Aorta (tissue), 5 donors: ENCODE measurements around the gene MBNL1. TPM values are rescaled to one million over a fixed set of nuclear protein-coding genes. Genes with fewer than 3 reads are reported as not detected.
A peak's percentile ranks its signal among the peaks of the same experiment; 100 is the strongest.

ENCODE experiments used
- ATAC-seq: fragments of 200-7000 bp; cut with Tn5 transposase; one replicate; pipeline ENCODE4 v1.9.1; 2022; ENCODE audit warnings: moderate library complexity; ENCODE audit not compliant: low FRiP score
- DNase-seq, 2 donors: peaks; one replicate each; pipeline ENCODE4 v3.0.0-alpha.2; 2020
- H3K27ac ChIP-seq, 2 donors: one replicate each; pipeline ENCODE4 v1.5.1; 2013; ENCODE audit warnings: low read length in 2 of 2, mild to moderate bottlenecking in 2 of 2, moderate library complexity in 2 of 2, control low read depth in 1 of 2, inconsistent platforms in 1 of 2, low read depth in 1 of 2
- H3K27me3 ChIP-seq, 2 donors: one replicate each; pipeline ENCODE4 v1.6.1; 2013; ENCODE audit warnings: control low read depth in 1 of 2, low read length in 1 of 2, mild to moderate bottlenecking in 1 of 2, moderate library complexity in 1 of 2; ENCODE audit not compliant: insufficient read depth in 2 of 2, control insufficient read depth in 1 of 2
- H3K36me3 ChIP-seq, 2 donors: one replicate each; pipeline ENCODE4 v1.6.1; 2013; ENCODE audit warnings: control low read depth in 1 of 2, low read length in 1 of 2, mild to moderate bottlenecking in 1 of 2; ENCODE audit not compliant: insufficient read depth in 2 of 2, control insufficient read depth in 1 of 2
- H3K4me1 ChIP-seq, 2 donors: one replicate each; pipeline ENCODE4 v1.6.1; 2013; ENCODE audit warnings: low read length in 2 of 2, control low read depth in 1 of 2, mild to moderate bottlenecking in 1 of 2, moderate library complexity in 1 of 2; ENCODE audit not compliant: insufficient read depth in 2 of 2, control insufficient read depth in 1 of 2
- H3K4me3 ChIP-seq, 2 donors: one replicate each; pipeline ENCODE4 v1.5.1; 2013; ENCODE audit warnings: low read length in 2 of 2, control low read depth in 1 of 2, mild to moderate bottlenecking in 1 of 2
- H3K9me3 ChIP-seq: one replicate; pipeline ENCODE4 v1.6.1; 2013; ENCODE audit warnings: mild to moderate bottlenecking, low read length; ENCODE audit not compliant: control insufficient read depth
- WGBS, 2 donors: extraction: QIAGEN DNeasy Blood & Tissue Kit; methylation state at CpG; one replicate each; pipeline ENCODE4 v1.1.7; 2013; 5-methylcytosine and 5-hydroxymethylcytosine counted together
- intact Hi-C, 2 donors: fragments of 100-400 bp; cut with DNase I; formaldehyde crosslinking; loops; one replicate each; pipeline versions ENCODE4 v1.14.2 to v1.15.0; 2022
- polyA plus RNA-seq, 2 donors: library from polyadenylated mRNA; stranded (reverse); fragments of 200-250 nt; gene quantifications; one replicate each; pipeline ENCODE4 v1.2.3, GENCODE V29; 2013
- total RNA-seq, 2 donors: library from RNA; stranded (reverse); fragmentation: NEBNext Ultra II Directional; extraction: Animal tissue kit (Norgen Biotek cat#: 25700); gene quantifications; one replicate each; pipeline ENCODE4 v1.2.1, GENCODE V29; 2021
- donor health status: healthy with polysubstance abuse.
- donor health status: Bipolar disorder and iron deficiency.
- donor health status: DM: no; HTN: no; CAD: no.
- donor health status: DM: no; HTN: no; CAD: no.
- donor health status: DM: yes; HTN: yes; CAD: no.

Gene MBNL1
- total and polyA plus RNA-seq, 4 donors, result 141 to 689 (median 334) TPM

DNA sequence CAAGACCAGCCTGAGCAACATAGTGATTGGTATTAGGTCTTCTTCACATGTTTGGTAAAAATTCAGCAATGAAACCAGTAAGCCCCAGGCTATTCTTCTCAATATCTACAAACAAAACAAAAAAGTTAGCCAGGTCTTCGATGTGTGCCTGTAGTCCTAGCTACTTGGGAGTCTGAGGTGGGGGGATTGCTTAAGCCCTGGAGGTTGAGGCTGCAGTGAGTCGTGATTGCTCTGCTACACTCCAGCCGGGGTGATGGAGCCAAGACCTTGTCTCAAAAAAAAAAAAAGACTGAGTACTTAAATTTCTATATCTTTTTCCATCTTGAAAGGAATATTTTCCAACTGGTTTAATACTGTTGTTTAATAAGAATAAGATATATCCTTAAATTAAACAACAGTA, 106.8 kb downstream of the MBNL1 start:
- ATAC-seq (no peak), DNase-seq (no peak)
- H3K27me3 ChIP-seq, result no peaks in the 10 kb centered on the region
- 36 to 40% methylated on average over 3 of the region's 3 CpGs for WGBS, 2 donors
- H3K4me1 ChIP-seq, result peaks cover 4 to 9% of the 10 kb centered on the region in 2 donors
- intact Hi-C loops, result no loop called here
- no peak overlapping the region for H3K27ac ChIP-seq
- H3K9me3 ChIP-seq, result no peaks in the 10 kb centered on the region
- no peak overlapping the region for H3K4me3 ChIP-seq
- H3K36me3 ChIP-seq, result no peaks in the 10 kb centered on the region

DNA sequence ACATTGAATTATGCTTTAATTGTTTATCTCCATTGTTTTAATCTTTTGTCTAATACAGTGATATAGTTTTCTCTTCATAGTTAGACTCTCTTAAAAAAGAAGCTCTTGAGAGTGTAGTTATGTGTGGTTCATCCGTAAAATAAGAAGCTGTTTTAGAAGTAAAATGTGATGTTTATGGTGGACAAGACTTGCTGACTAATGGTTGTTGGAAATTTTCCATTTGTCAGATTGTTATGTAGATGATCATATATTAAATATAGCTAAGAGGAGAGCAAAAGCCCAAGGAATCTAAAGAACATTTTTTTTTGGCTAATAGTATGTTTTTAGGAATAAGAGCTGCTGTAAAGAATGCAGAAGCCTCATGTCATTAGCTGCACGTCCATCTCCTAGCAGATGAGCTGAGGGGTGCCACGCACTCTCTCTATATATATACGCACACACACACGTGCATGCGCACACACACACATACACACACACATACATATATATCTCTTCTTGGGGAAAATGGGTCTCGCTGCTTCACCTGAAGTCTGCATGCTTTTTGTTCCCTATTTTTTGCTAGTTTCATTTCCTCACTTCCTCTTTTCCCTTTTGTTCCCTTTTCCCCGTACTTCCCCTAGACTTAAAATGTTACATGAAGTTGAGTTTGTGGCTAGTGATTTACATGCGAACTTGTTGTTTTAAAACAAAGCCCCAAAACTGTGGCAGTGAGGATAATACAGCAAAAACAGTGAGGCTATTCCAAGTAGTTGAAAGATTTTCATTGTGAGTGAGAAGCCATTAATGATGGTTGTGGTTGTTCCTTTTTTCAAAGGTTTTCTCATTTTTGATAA, 107.8 kb downstream of the MBNL1 start:
- 46 to 49% methylated on average over 9 of the region's 9 CpGs for WGBS, 2 donors
- intact Hi-C loops, result no loop called here
- Histone ChIP-seq H3K4me1 (peaks cover 4 to 9% of the 10 kb centered on the region in 2 donors), H3K27ac (peak overlapping the region in 1 of 2 donors; percentile 32), H3K9me3 (no peaks in the 10 kb centered on the region), H3K4me3 (no peak overlapping the region), H3K27me3 (no peaks in the 10 kb centered on the region), H3K36me3 (no peaks in the 10 kb centered on the region)
- DNase-seq, result peak in 1 of 2 donors; percentile 47
- peak; percentile 55 for ATAC-seq

DNA sequence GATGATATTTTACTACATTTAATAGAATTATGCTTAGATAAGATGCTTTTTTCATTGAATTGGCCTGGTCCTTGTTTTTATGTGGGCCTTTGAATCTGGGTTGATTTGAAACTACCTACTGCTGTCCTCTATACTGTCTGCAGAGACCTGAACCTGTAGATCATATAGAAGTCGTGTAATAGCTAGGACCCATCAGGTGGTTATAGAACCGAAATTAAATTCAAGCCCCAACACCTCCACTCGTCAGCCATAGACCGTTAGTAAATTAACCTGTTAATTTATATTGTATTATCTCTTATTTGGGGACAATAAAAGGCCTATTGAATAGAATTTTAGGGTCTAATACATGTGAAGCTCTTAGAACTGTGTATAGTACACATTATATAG, 108.4 kb downstream of the MBNL1 start:
- WGBS, 2 donors, result 84 to 85% methylated on average over 4 of the region's 4 CpGs
- Histone ChIP-seq H3K27me3 (no peaks in the 10 kb centered on the region), H3K27ac (no peak overlapping the region), H3K9me3 (no peaks in the 10 kb centered on the region), H3K36me3 (no peaks in the 10 kb centered on the region), H3K4me1 (peaks cover 4 to 9% of the 10 kb centered on the region in 2 donors), H3K4me3 (no peak overlapping the region)
- ATAC-seq (no peak), DNase-seq (no peak)
- intact Hi-C loops, result no loop called here

DNA sequence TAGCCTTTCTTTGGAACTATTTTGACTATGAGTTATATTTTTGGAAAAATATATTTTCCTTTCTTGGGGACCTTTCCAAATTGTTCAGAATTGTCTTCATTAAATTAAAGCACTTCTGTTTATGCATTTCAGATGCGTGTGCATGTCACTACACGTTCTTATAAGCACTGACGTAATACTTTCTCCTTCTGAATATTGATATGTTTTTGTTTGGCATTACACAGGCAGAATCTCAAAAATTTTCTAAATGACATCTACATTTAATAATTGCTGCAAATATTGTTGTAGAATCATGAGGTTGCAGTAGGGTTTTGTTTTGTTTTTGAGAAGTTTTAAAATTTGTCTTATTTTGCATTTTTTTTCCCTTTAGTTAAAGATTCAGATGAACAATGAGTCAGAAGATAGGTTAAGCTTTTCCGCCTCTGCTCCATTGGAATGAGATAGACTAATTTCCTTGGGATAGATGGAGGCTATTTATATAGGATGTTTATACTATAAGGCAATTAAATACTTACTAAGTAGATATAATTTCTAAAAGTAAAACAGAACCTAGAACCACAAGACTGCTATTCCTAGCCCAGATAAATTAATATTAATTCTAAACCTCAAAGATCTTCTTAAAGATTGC, 110.8 kb downstream of the MBNL1 start:
- Histone ChIP-seq H3K9me3 (no peaks in the 10 kb centered on the region), H3K4me1 (peaks cover 4 to 10% of the 10 kb centered on the region in 2 donors), H3K27ac (no peak overlapping the region), H3K27me3 (no peaks in the 10 kb centered on the region), H3K4me3 (no peak overlapping the region), H3K36me3 (no peaks in the 10 kb centered on the region)
- intact Hi-C loops, result loop anchor here in 1 of 2 donors (10.0 kb wide), 1 partner anchor 45 kb away; no protein-coding TSS in a partner anchor
- 47 to 55% methylated on average over 4 of the region's 4 CpGs for WGBS, 2 donors
- ATAC-seq (no peak), DNase-seq (no peak)

DNA sequence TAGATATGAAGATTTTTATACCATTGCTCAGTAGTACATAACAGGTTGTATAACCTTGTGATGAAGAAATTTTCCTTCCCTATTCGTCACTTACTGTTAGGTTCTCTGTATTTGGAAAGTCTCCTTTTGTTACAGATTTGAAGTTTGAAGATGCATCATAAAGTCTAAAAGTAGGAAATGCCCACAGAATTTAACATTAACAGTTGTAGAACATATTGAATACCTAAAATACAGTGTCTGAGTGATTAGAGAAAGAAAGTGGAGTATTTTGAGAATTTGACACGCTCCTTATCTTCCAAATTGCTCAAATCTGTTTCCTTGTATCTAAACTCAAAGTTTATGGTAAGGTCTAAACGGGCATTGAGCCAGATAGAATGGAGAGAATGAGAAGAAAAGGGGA, 111.3 kb downstream of the MBNL1 start:
- Histone ChIP-seq H3K27ac (peak overlapping the region in 1 of 2 donors; percentile 57), H3K4me3 (peak overlapping the region in 1 of 2 donors; percentile 18), H3K9me3 (no peaks in the 10 kb centered on the region), H3K27me3 (no peaks in the 10 kb centered on the region), H3K36me3 (no peaks in the 10 kb centered on the region), H3K4me1 (peaks cover 2 to 10% of the 10 kb centered on the region in 2 donors)
- DNase-seq (no peak), ATAC-seq (no peak)
- WGBS, 2 donors, result 26 to 30% methylated on average over 3 of the region's 3 CpGs
- intact Hi-C loops, result loop anchor here in 1 of 2 donors (10.0 kb wide), 1 partner anchor 45 kb away; no protein-coding TSS in a partner anchor

DNA sequence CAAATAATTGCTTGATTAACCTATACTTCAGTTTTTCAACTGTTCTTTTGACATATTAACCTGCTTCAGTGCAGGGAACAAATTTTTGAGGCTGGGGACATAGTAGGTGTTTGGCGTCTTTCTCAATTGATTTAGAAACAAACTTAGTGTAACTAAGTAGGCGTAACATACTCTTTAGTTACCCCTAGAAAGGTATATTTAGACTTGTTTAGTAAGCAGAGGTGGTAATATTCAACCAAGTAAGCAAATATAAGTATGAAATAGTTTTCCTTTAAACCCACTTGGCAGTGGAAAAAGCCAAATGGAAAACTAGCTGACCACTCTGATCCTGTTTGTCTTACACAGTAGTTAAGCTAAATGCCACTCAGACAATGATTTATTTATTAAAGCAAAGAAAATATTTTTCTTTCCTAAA, 113.2 kb downstream of the MBNL1 start:
- Histone ChIP-seq H3K4me1 (peaks cover 2 to 10% of the 10 kb centered on the region in 2 donors), H3K27ac (no peak overlapping the region), H3K36me3 (no peaks in the 10 kb centered on the region), H3K9me3 (no peaks in the 10 kb centered on the region), H3K27me3 (no peaks in the 10 kb centered on the region), H3K4me3 (peak overlapping the region in 1 of 2 donors; percentile 72)
- ATAC-seq (no peak), DNase-seq (no peak)
- intact Hi-C loops, result loop anchor here in 1 of 2 donors (10.0 kb wide), 1 partner anchor 47 kb away; no protein-coding TSS in a partner anchor
- WGBS, 2 donors, result 68 to 69% methylated on average over 2 of the region's 2 CpGs

DNA sequence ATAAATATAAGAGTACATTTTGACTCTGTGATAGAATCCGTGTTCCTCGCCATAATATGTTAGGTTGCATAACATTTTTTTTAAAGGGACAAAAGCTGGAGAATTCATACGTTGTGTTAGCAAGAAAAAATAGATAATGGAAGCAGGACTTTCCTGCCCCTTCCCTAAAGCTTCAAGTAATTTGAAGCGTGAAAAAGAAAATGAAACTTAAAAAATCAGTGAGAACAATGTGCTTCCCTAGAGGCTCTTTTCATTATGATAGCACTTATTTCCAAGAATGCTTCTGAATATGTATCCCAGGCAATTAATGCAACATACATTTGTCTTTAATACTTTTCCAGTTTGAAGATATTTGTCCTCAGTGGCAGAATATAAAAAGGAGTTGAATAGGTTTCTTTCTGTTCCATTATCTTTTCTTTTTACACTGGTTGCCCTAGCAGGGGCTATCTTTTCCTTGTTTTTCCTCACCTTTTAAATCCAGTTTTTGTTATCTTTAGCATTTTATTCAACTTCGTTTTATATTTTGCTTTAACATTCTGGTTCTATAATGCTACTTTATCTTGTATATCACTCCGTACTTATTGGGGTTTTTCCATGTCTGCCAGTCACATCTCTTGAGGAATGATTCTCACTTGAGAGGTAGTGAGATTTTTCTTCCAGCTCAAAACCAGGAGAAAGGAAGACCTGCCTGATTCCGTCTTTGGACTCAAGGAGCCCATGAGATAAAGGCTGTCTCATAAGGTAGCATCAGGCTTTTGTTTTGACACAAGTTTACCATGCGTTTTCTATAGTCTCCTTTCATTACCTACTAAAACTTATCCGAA, 113.8 kb downstream of the MBNL1 start:
- DNase-seq, result no peak
- Histone ChIP-seq H3K4me3 (peak overlapping the region in 1 of 2 donors; percentile 72), H3K4me1 (peaks cover 2 to 8% of the 10 kb centered on the region in 2 donors), H3K36me3 (no peaks in the 10 kb centered on the region), H3K9me3 (no peaks in the 10 kb centered on the region), H3K27me3 (no peaks in the 10 kb centered on the region), H3K27ac (peak overlapping the region; percentile 44 to 76)
- 12 to 16% methylated on average over 9 of the region's 9 CpGs for WGBS, 2 donors
- peak; percentile 31 for ATAC-seq
- intact Hi-C loops, result loop anchor here in 1 of 2 donors (10.0 kb wide), 1 partner anchor 48 kb away; no protein-coding TSS in a partner anchor

DNA sequence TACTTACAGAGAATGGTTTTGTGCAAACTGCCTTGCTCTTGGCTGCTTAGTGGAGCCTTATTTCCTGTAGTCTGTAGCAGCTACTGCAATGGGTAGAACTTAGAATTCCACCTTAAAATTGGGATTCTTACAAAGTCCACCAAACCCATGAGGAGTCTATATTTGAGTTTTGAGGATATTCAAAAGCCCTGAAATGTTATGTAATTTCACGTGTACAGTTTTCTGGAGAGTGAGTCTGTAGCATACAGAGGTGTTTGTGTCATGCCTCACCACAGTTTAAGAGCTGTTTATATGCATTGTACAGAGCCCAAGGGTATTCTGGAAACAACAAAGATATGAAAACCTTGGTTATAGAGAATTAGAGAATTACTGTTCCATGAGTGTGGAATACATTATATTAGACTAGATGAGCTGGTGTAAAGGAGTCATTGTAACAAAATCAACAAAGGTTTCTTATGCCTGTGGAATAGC, 114.4 kb downstream of the MBNL1 start:
- H3K27ac ChIP-seq, result peak overlapping the region in 1 of 2 donors; percentile 76
- peaks cover 0 to 8% of the 10 kb centered on the region in 2 donors for H3K4me1 ChIP-seq
- ATAC-seq (peak; percentile 20), DNase-seq (no peak)
- peak overlapping the region in 1 of 2 donors; percentile 72 for H3K4me3 ChIP-seq
- H3K9me3 ChIP-seq, result no peaks in the 10 kb centered on the region
- H3K27me3 ChIP-seq, result no peaks in the 10 kb centered on the region
- intact Hi-C loops, result loop anchor here in 1 of 2 donors (10.0 kb wide), 1 partner anchor 48 kb away; no protein-coding TSS in a partner anchor
- 22 to 28% methylated on average over 1 of the region's 1 CpG for WGBS, 2 donors
- no peaks in the 10 kb centered on the region for H3K36me3 ChIP-seq
